RWPE1 (cell line): ENCODE results near the gene NEURL2.

Source experiments
- CTCF ChIA-PET: fragments of 350-600 bp; sonication (Branson Sonifier 250); formaldehyde crosslinking; extraction: SDS; loops from one replicate; lab custom pipeline; 2021; lab: Yijun Ruan, JAX
- POLR2A ChIA-PET: fragments of 400-600 bp; formaldehyde crosslinking; extraction: SDS; loops from one replicate; lab custom pipeline; 2020; ENCODE audit warnings: antibody characterized with exemption; ENCODE audit not compliant: low non-redundant PET; lab: Yijun Ruan, JAX
- DNase-seq: peaks from one replicate; pipeline ENCODE4 v3.0.0; 2012; ENCODE audit warnings: low spot score
- H3K27ac ChIP-seq: fragments of 450-650 bp; 2 replicates; pipeline ENCODE4 v1.5.1; 2017
- CTCF ChIP-seq: fragments of 450-650 bp; conservative IDR thresholded peaks from 2 replicates; pipeline ENCODE4 v1.5.1; 2017; ENCODE audit warnings: low read depth, mild to moderate bottlenecking

Gene NEURL2

DNA sequence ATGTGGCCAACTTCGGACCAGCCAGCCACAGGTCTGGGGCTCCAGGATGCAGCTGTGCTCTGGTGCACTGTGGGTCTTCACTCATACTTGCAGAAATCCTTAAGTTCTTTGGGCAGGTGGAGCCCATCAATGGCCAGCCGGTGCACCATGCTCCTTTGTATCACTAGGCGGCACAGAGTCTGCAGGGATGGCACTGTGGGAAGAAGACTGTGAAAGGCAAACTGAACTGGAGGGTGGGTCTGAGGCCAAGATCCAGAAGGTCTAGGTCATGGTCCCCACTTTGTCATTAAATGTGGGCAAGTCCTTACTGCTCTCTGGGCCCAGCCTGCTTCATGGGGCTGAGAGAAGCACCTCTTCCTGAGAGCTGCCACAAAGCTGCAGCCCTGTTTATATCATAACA is 2.3 kb downstream of the NEURL2 start:
- POLR2A ChIA-PET = no interaction called here
- H3K27ac ChIP-seq = peak overlapping the region; percentile 18
- CTCF ChIA-PET = interaction anchor here (0.7 kb wide), 1 partner anchor 17 kb away, joined by 4 read pairs; no protein-coding TSS in a partner anchor
- TF ChIP-seq CTCF = no peak
- DNase-seq = no peak

GRCh38 chr20:45887346-45887715 is 3.7 kb downstream of the NEURL2 start, which contains the start of gene SPATA25:
Gene SPATA25, minus strand, starts transcription at chr20:45887622. Its CDS starts 32 bp downstream, at chr20:45887590.
- peak within 1 kb of the TSS; percentile 18 for H3K27ac ChIP-seq
- CTCF ChIA-PET = interaction anchor here (0.7 to 1.1 kb wide), 2 partner anchors 23 to 30 kb away, joined by 3 read pairs; no protein-coding TSS in a partner anchor
- DNase-seq = no peak

DNA sequence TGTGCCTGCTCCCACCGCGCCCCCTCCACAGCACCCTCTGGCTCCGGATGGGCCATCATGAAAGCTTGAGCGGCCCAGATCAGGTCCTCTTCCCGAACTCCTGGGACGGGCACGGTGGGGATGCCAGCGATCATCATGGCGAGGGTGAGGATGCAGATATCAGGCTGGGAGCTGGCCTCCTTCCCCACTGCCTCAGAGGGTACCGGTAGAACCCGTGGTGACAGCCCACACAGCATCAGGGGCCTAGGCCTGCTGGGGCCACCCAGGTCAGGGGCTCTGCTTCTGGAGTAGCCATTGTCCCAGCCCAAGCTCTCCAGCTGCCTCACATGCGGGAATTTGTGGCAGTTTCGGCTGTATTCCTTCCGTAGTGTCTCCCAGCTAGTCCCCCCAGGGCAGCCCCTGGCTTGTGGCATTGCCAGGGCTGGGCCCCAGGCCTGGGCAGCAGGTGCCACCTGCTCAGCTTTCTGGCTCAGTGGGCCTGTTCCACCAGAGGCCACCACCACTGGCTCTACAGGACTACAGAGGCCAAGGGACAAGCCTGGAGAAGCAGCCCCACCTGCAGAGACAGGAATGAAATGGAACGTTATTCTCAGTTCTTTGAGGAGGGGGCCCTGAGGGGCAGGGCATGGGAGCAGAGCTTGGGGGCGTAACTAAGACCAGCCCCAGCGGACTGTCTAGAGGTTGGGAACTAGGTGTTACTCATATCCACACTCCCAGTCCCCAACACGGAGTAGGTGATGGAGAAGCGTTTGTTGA is 4.2 kb downstream of the NEURL2 start:
- peak overlapping the region; percentile 8; the same call in 1 of the 2 replicates for H3K27ac ChIP-seq
- ChIA-PET POLR2A (no interaction called here), CTCF (interaction anchor here (0.7 to 1.1 kb wide), 2 partner anchors 23 to 30 kb away, joined by 3 read pairs; no protein-coding TSS in a partner anchor)
- no peak for TF ChIP-seq CTCF
- DNase-seq = no peak

More at GRCh38 chr20:45887346-45887715, 3.7 kb downstream of the NEURL2 start, which contains the start of gene SPATA25:
- no peak for TF ChIP-seq CTCF
- POLR2A ChIA-PET = no interaction called here

GRCh38 chr20:45883100-45883469 is 7.9 kb downstream of the NEURL2 start:
- CTCF ChIA-PET = interaction anchor here (0.6 to 0.7 kb wide), 2 partner anchors 721 to 948 kb away, joined by 3 read pairs; no protein-coding TSS in a partner anchor
- POLR2A ChIA-PET = no interaction called here

GRCh38 chr20:45882469-45883099 is 8.4 kb downstream of the NEURL2 start:
- POLR2A ChIA-PET = no interaction called here
- DNase-seq = no peak
- CTCF ChIA-PET = interaction anchor here (0.6 to 1.3 kb wide), 3 partner anchors 87 to 947 kb away, joined by 3 read pairs; no protein-coding TSS in a partner anchor
- no peak for TF ChIP-seq CTCF
- peak overlapping the region; percentile 25 for H3K27ac ChIP-seq

More at GRCh38 chr20:45883100-45883469, 7.9 kb downstream of the NEURL2 start:
- TF ChIP-seq CTCF = no peak
- peak overlapping the region; percentile 25 for H3K27ac ChIP-seq
- no peak for DNase-seq
